Kidney (tissue), 14 donors: ENCODE data around the gene COLEC12. TPM values are rescaled to one million over a fixed set of nuclear protein-coding genes. Genes with fewer than 3 reads are reported as not detected.

ENCODE experiments used
- DNase-seq, 5 donors: peaks; one replicate each; pipeline ENCODE4 v3.0.0-alpha.2; 2013 to 2020
- FAIRE-seq: peaks from 2 replicates; lab custom pipeline; 2012; peaks lifted over from hg19 to GRCh38; lab: Jason Lieb, UNC
- H3K27ac ChIP-seq, 2 donors: one replicate each; pipeline ENCODE4 v1.7.0; 2013; ENCODE audit warnings: low read depth in 2 of 2, low read length in 2 of 2, inconsistent platforms in 1 of 2
- H3K27me3 ChIP-seq: one replicate; pipeline ENCODE4 v1.7.1; 2013; ENCODE audit warnings: low read length, inconsistent platforms; ENCODE audit not compliant: control insufficient read depth, insufficient read depth
- H3K36me3 ChIP-seq, 3 donors: one replicate each; pipeline versions ENCODE4 v1.7.0 to v1.7.1; 2013; ENCODE audit warnings: low read length in 3 of 3, control low read depth in 1 of 3, inconsistent platforms in 1 of 3; ENCODE audit not compliant: insufficient read depth in 3 of 3, control insufficient read depth in 2 of 3
- H3K4me1 ChIP-seq, 3 donors: one replicate each; pipeline versions ENCODE4 v1.7.0 to v1.7.1; 2013; ENCODE audit warnings: low read length in 3 of 3, inconsistent platforms in 1 of 3, low read depth in 1 of 3; ENCODE audit not compliant: control insufficient read depth in 2 of 3, insufficient read depth in 2 of 3
- H3K4me3 ChIP-seq, 3 donors: one replicate each; pipeline versions ENCODE4 v1.7.0 to v1.8.1; 2013; ENCODE audit warnings: low read length in 3 of 3, control low read depth in 1 of 3, inconsistent platforms in 1 of 3
- H3K9ac ChIP-seq, 3 donors: one replicate each; pipeline versions ENCODE4 v1.7.0 to v1.7.1; 2013; ENCODE audit warnings: low read length in 3 of 3, control low read depth in 1 of 3, inconsistent platforms in 1 of 3
- H3K9me3 ChIP-seq, 3 donors: one replicate each; pipeline versions ENCODE4 v1.7.0 to v1.7.1; 2013; ENCODE audit warnings: low read length in 3 of 3, control low read depth in 1 of 3, inconsistent platforms in 1 of 3; ENCODE audit not compliant: control insufficient read depth in 2 of 3, insufficient read depth in 1 of 3
- intact Hi-C: fragments of 100-400 bp; cut with DNase I; formaldehyde crosslinking; loops from one replicate; pipeline ENCODE4 v1.11.1; 2022
- polyA plus RNA-seq: library from polyadenylated mRNA; stranded (reverse); fragments of 350-450 nt; fragmentation: Illumina TruSeq; extraction: RNeasy Lipid Tissue Mini Kit (QIAGEN cat#74804); gene quantifications from one replicate; pipeline ENCODE4 v1.2.3, GENCODE V29; 2014; ENCODE audit warnings: low read depth, low replicate concordance; ENCODE audit not compliant: insufficient read depth
- total RNA-seq: library from RNA; stranded (reverse); fragmentation: NEBNext Ultra II Directional; extraction: Animal tissue kit (Norgen Biotek cat#: 25700); gene quantifications from one replicate; pipeline ENCODE4 v1.2.1, GENCODE V29; 2021
- TF ChIP-seq, protein P1 (sequence below): IDR thresholded peaks from 3 replicates; pipeline ENCODE4 v1.5.1; 2012; ENCODE audit warnings: mild to moderate bottlenecking, moderate library complexity, borderline replicate concordance; ENCODE audit not compliant: insufficient read depth; ENCODE audit errors: extremely low read depth
- donor health status: control.
- donor health status: control.
- donor health status: control.
- donor health status: control.
- donor health status: control.
- donor health status: DM: yes; HTN: yes; CAD: no.
- donor health status: Normal renal cell carcinoma (clear cell type).

The COLEC12 gene
- total and polyA plus RNA-seq, 2 donors from 2014 or later: 1.3 to 7.4 TPM

- H3K9me3 ChIP-seq: no peaks in the 10 kb centered on the region
- H3K36me3 ChIP-seq: no peaks in the 10 kb centered on the region
- no peaks in the 10 kb centered on the region for H3K4me1 ChIP-seq
- H3K9ac ChIP-seq: no peak overlapping the region
- no peak overlapping the region for H3K27ac ChIP-seq
- intact Hi-C loops: no loop called here
- H3K27me3 ChIP-seq: no peaks in the 10 kb centered on the region
- no peak overlapping the region for H3K4me3 ChIP-seq
- DNase-seq (no peak), FAIRE-seq (no peak)
- TF ChIP-seq, protein P1, sequence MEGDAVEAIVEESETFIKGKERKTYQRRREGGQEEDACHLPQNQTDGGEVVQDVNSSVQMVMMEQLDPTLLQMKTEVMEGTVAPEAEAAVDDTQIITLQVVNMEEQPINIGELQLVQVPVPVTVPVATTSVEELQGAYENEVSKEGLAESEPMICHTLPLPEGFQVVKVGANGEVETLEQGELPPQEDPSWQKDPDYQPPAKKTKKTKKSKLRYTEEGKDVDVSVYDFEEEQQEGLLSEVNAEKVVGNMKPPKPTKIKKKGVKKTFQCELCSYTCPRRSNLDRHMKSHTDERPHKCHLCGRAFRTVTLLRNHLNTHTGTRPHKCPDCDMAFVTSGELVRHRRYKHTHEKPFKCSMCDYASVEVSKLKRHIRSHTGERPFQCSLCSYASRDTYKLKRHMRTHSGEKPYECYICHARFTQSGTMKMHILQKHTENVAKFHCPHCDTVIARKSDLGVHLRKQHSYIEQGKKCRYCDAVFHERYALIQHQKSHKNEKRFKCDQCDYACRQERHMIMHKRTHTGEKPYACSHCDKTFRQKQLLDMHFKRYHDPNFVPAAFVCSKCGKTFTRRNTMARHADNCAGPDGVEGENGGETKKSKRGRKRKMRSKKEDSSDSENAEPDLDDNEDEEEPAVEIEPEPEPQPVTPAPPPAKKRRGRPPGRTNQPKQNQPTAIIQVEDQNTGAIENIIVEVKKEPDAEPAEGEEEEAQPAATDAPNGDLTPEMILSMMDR: no peak
Measured at GRCh38 chr18:533995-534601, 33.6 kb upstream of the COLEC12 start.

- DNase-seq: no peak
- no peaks in the 10 kb centered on the region for H3K4me1 ChIP-seq
- no peaks in the 10 kb centered on the region for H3K9me3 ChIP-seq
- no peak overlapping the region for H3K27ac ChIP-seq
- no peak for FAIRE-seq
- H3K9ac ChIP-seq: no peak overlapping the region
- H3K4me3 ChIP-seq: no peak overlapping the region
- H3K36me3 ChIP-seq: no peaks in the 10 kb centered on the region
- no peaks in the 10 kb centered on the region for H3K27me3 ChIP-seq
- intact Hi-C loops: no loop called here
- TF ChIP-seq, protein P1: no peak
Measured at GRCh38 chr18:532632-533031, 32.1 kb upstream of the COLEC12 start.

GRCh38 chr18:532018-532417, 31.5 kb upstream of the COLEC12 start:
- Histone ChIP-seq H3K9ac (no peak overlapping the region), H3K27ac (no peak overlapping the region), H3K4me1 (no peaks in the 10 kb centered on the region), H3K9me3 (no peaks in the 10 kb centered on the region), H3K36me3 (no peaks in the 10 kb centered on the region), H3K27me3 (no peaks in the 10 kb centered on the region), H3K4me3 (no peak overlapping the region)
- intact Hi-C loops: no loop called here
- TF ChIP-seq, protein P1: no peak
- DNase-seq (no peak), FAIRE-seq (no peak)

DNA sequence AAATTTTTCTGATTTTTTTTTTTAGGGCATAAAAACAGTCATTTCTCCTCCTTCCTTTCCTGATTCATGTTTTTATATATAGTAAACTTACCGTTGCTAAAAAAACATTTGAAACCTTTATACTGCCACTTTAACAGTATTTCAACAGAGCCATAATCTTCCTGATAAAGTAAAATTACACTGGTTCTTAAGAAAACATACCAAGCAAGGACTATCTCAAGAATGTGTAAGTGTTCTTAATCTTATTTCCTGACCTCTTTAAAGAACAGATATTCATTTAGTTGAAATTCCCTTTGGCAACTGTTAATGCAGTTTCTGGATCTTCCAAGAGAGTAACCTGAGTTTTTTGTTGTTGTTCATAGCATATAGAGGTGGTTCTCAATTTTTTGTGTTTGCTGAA, 26.6 kb upstream of the COLEC12 start:
- H3K27me3 ChIP-seq: no peaks in the 10 kb centered on the region
- DNase-seq (no peak), FAIRE-seq (no peak)
- no peak overlapping the region for H3K27ac ChIP-seq
- TF ChIP-seq, protein P1: no peak
- intact Hi-C loops: no loop called here
- no peaks in the 10 kb centered on the region for H3K9me3 ChIP-seq
- H3K4me1 ChIP-seq: no peaks in the 10 kb centered on the region
- H3K9ac ChIP-seq: no peak overlapping the region
- H3K4me3 ChIP-seq: no peak overlapping the region
- H3K36me3 ChIP-seq: no peaks in the 10 kb centered on the region
